ENCODE data around the gene CD6.

Gene CD6

DNA sequence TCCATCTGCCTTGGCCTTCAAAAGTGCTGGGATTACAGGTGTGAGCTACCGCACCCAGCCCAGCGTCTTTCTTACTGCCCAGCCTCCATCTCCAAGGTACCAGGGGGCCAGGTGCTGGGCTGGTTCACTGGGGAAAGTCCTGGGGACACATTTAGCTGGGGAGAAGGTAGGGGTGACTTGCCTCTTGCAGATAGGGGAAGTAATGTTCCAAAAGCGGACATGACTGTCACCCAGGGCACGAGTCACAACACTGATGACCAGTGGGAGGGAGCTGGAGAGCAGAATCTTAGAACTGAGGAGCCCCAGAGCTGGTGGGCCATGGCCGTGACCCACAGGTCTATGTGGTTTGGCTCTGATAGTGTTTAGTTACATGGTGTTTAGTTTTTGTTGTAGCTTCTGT, 17.1 kb upstream of the CD6 start:
- Histone ChIP-seq H3K9ac (ENCODE audit: low read depth, low read length) (no peak overlapping the region), H3K79me2 (ENCODE audit: insufficient read depth, low read length) (no peaks in the 10 kb centered on the region), H3K27me3 (ENCODE audit: insufficient read depth, low read length, poor library complexity) (peaks cover 3% of the 10 kb centered on the region), H3K36me3 (ENCODE audit: insufficient read depth, low read length) (no peaks in the 10 kb centered on the region), H3K4me1 (ENCODE audit: insufficient read depth, low read length) (no peaks in the 10 kb centered on the region), H3K27ac (ENCODE audit: low read length) (no peak overlapping the region), H3K9me3 (ENCODE audit: insufficient read depth, low read length, severe bottlenecking) (no peaks in the 10 kb centered on the region), H3K4me2 (ENCODE audit: insufficient read depth, low read length) (no peak overlapping the region), H4K20me1 (ENCODE audit: insufficient read depth, low read length) (no peaks in the 10 kb centered on the region), H2AFZ (ENCODE audit: low read depth, low read length) (no peak overlapping the region), H3K4me3 (ENCODE audit: low read depth in 1 of 2, low read length in 2 of 2) (no peak overlapping the region)
- no peak for DNase-seq
- ATAC-seq (ENCODE audit: insufficient read depth, low read depth): no peak
- TF ChIP-seq EZH2 (IDR thresholded peaks at IDR 0.05; ENCODE audit: borderline replicate concordance, low read depth, low read length, severe bottlenecking): no peak

DNA sequence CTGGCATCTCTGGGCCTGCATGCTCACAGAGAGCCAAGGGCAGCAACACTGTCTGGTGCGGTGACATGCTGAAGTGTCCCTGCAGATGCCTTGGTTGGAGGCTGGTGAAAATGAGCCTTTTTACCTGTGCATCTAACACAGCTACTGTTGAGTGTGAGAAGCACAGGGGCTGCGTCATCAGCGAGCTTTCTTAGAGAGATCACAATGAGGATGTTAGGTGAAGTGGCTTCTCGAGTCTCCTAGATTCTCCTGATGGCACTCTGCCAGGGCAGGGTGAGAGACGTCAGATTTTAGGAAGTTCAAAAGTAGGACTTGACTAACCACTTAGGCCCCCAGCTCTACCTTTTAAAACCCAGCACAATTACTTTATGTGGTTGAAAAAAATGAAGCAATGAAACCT, 15.9 kb upstream of the CD6 start:
- Histone ChIP-seq H3K36me3 (ENCODE audit: insufficient read depth, low read length) (no peaks in the 10 kb centered on the region), H3K27me3 (ENCODE audit: insufficient read depth, low read length, poor library complexity) (peaks cover 3% of the 10 kb centered on the region), H4K20me1 (ENCODE audit: insufficient read depth, low read length) (no peaks in the 10 kb centered on the region), H3K9ac (ENCODE audit: low read depth, low read length) (no peak overlapping the region), H3K4me3 (ENCODE audit: low read depth in 1 of 2, low read length in 2 of 2) (no peak overlapping the region), H3K79me2 (ENCODE audit: insufficient read depth, low read length) (no peaks in the 10 kb centered on the region), H3K27ac (ENCODE audit: low read length) (no peak overlapping the region), H3K4me1 (ENCODE audit: insufficient read depth, low read length) (no peaks in the 10 kb centered on the region), H3K4me2 (ENCODE audit: insufficient read depth, low read length) (no peak overlapping the region), H2AFZ (ENCODE audit: low read depth, low read length) (no peak overlapping the region), H3K9me3 (ENCODE audit: insufficient read depth, low read length, severe bottlenecking) (no peaks in the 10 kb centered on the region)
- TF ChIP-seq EZH2 (IDR thresholded peaks at IDR 0.05; ENCODE audit: borderline replicate concordance, low read depth, low read length, severe bottlenecking): no peak
- TF ChIP-seq, protein P1, sequence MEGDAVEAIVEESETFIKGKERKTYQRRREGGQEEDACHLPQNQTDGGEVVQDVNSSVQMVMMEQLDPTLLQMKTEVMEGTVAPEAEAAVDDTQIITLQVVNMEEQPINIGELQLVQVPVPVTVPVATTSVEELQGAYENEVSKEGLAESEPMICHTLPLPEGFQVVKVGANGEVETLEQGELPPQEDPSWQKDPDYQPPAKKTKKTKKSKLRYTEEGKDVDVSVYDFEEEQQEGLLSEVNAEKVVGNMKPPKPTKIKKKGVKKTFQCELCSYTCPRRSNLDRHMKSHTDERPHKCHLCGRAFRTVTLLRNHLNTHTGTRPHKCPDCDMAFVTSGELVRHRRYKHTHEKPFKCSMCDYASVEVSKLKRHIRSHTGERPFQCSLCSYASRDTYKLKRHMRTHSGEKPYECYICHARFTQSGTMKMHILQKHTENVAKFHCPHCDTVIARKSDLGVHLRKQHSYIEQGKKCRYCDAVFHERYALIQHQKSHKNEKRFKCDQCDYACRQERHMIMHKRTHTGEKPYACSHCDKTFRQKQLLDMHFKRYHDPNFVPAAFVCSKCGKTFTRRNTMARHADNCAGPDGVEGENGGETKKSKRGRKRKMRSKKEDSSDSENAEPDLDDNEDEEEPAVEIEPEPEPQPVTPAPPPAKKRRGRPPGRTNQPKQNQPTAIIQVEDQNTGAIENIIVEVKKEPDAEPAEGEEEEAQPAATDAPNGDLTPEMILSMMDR (IDR thresholded peaks at IDR 0.05; ENCODE audit: borderline replicate concordance, extremely low read depth, low read length, poor library complexity, severe bottlenecking): no peak
- no peak for DNase-seq
- no peak for ATAC-seq (ENCODE audit: insufficient read depth, low read depth)

DNA sequence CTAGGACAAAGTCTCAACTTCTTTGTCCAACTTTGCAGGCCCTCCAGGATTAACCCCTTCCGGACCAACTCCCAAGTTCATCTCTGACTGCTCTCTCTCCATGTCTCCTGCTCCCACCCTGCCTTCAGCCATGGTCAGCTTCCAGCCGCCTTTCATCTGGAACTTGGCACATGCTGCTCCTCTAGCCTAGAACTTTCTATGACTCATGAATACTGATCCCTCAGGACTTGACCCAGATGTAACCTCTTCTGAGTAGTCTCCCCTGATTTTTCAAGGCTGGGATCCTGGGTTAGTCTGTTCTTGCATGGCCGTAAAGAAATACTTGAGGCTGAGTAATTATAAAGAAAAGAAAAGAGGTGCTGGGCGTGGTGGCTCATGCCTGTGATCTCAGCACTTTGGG, 14.3 kb upstream of the CD6 start:
- Histone ChIP-seq H3K36me3 (ENCODE audit: insufficient read depth, low read length) (no peaks in the 10 kb centered on the region), H2AFZ (ENCODE audit: low read depth, low read length) (no peak overlapping the region), H3K9me3 (ENCODE audit: insufficient read depth, low read length, severe bottlenecking) (no peaks in the 10 kb centered on the region), H3K9ac (ENCODE audit: low read depth, low read length) (no peak overlapping the region), H3K27me3 (ENCODE audit: insufficient read depth, low read length, poor library complexity) (peaks cover 3% of the 10 kb centered on the region), H3K27ac (ENCODE audit: low read length) (no peak overlapping the region), H3K4me2 (ENCODE audit: insufficient read depth, low read length) (no peak overlapping the region), H4K20me1 (ENCODE audit: insufficient read depth, low read length) (no peaks in the 10 kb centered on the region), H3K4me3 (ENCODE audit: low read depth in 1 of 2, low read length in 2 of 2) (no peak overlapping the region), H3K4me1 (ENCODE audit: insufficient read depth, low read length) (no peaks in the 10 kb centered on the region), H3K79me2 (ENCODE audit: insufficient read depth, low read length) (no peaks in the 10 kb centered on the region)
- ATAC-seq (ENCODE audit: insufficient read depth, low read depth) (no peak), DNase-seq (no peak)
- no peak for TF ChIP-seq EZH2 (IDR thresholded peaks at IDR 0.05; ENCODE audit: borderline replicate concordance, low read depth, low read length, severe bottlenecking)
- TF ChIP-seq, protein P1 (IDR thresholded peaks at IDR 0.05; ENCODE audit: borderline replicate concordance, extremely low read depth, low read length, poor library complexity, severe bottlenecking): no peak

DNA sequence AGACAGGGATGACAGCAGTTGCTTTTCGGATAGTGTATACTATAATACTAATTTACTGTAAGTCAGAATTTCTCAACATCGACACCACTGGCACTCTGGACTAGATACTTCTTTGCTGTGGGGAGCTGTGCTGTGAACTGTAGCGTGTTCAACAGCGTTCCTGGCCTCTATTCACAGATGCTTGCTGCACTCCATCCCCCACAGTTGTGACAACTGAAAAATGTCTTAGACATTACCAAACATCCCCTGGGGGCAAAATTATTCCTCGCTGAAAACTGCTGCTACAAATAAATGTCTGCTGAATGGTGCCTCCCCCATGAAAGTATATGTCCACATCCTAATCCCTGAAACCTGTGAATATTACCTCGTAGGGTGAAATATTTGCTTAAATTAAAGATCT, 12.0 kb upstream of the CD6 start:
- Histone ChIP-seq H3K4me2 (ENCODE audit: insufficient read depth, low read length) (no peak overlapping the region), H3K9me3 (ENCODE audit: insufficient read depth, low read length, severe bottlenecking) (no peaks in the 10 kb centered on the region), H3K27ac (ENCODE audit: low read length) (no peak overlapping the region), H3K27me3 (ENCODE audit: insufficient read depth, low read length, poor library complexity) (no peaks in the 10 kb centered on the region), H3K36me3 (ENCODE audit: insufficient read depth, low read length) (no peaks in the 10 kb centered on the region), H4K20me1 (ENCODE audit: insufficient read depth, low read length) (no peaks in the 10 kb centered on the region), H2AFZ (ENCODE audit: low read depth, low read length) (no peak overlapping the region), H3K9ac (ENCODE audit: low read depth, low read length) (no peak overlapping the region), H3K4me1 (ENCODE audit: insufficient read depth, low read length) (no peaks in the 10 kb centered on the region), H3K4me3 (ENCODE audit: low read depth in 1 of 2, low read length in 2 of 2) (no peak overlapping the region), H3K79me2 (ENCODE audit: insufficient read depth, low read length) (no peaks in the 10 kb centered on the region)
- DNase-seq: no peak
- TF ChIP-seq, protein P1 (IDR thresholded peaks at IDR 0.05; ENCODE audit: borderline replicate concordance, extremely low read depth, low read length, poor library complexity, severe bottlenecking): no peak
- TF ChIP-seq EZH2 (IDR thresholded peaks at IDR 0.05; ENCODE audit: borderline replicate concordance, low read depth, low read length, severe bottlenecking): no peak
- ATAC-seq (ENCODE audit: insufficient read depth, low read depth): no peak

Measured in DND-41 (cell line).